Gastroesophageal sphincter (tissue), 3 donors: ENCODE results near the gene TMEM271.

ENCODE experiments used
- EP300 ChIP-seq: sonication (generic); formaldehyde crosslinking; IDR thresholded peaks from one replicate; pipeline ENCODE4 v1.6.1; 2017; ENCODE audit warnings: antibody characterized with exemption, mild to moderate bottlenecking
- POLR2A ChIP-seq, 2 donors: fragments of 450-650 bp; IDR thresholded peaks; one replicate each; pipeline ENCODE4 v1.6.1; 2017; ENCODE audit warnings: antibody characterized with exemption in 2 of 2, mild to moderate bottlenecking in 2 of 2, moderate library complexity in 1 of 2
- POLR2AphosphoS5 ChIP-seq: sonication (generic); formaldehyde crosslinking; IDR thresholded peaks from one replicate; pipeline ENCODE4 v1.6.1; 2017; ENCODE audit warnings: antibody characterized with exemption
- TF ChIP-seq, protein P1 (sequence below), 4 experiments: fragments of 200-600 bp in 2 of 4; fragments of 450-650 bp in 2 of 4; sonication (generic) in 1 of 4; IDR thresholded peaks; one replicate each; pipeline ENCODE4 v1.5.1; 2017 to 2019; ENCODE audit warnings: antibody characterized with exemption in 4 of 4, mild to moderate bottlenecking in 2 of 4, moderate library complexity in 2 of 4

GRCh38 chr4:524196-524595 lies 51.9 kb downstream of the TMEM271 start:
- TF ChIP-seq, protein P1, sequence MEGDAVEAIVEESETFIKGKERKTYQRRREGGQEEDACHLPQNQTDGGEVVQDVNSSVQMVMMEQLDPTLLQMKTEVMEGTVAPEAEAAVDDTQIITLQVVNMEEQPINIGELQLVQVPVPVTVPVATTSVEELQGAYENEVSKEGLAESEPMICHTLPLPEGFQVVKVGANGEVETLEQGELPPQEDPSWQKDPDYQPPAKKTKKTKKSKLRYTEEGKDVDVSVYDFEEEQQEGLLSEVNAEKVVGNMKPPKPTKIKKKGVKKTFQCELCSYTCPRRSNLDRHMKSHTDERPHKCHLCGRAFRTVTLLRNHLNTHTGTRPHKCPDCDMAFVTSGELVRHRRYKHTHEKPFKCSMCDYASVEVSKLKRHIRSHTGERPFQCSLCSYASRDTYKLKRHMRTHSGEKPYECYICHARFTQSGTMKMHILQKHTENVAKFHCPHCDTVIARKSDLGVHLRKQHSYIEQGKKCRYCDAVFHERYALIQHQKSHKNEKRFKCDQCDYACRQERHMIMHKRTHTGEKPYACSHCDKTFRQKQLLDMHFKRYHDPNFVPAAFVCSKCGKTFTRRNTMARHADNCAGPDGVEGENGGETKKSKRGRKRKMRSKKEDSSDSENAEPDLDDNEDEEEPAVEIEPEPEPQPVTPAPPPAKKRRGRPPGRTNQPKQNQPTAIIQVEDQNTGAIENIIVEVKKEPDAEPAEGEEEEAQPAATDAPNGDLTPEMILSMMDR (IDR thresholded peaks at IDR 0.05): no peak
- TF ChIP-seq POLR2A (IDR thresholded peaks at IDR 0.05) (no peak), EP300 (no peak), POLR2AphosphoS5 (no peak)
